Measurements from ENCODE around the gene EXD3.
"Not testable (repeated sequence)": the region's sequence is repeated elsewhere in the genome, so short reads cannot be mapped to it uniquely, and the experiment has no call there.

The EXD3 gene

DNA sequence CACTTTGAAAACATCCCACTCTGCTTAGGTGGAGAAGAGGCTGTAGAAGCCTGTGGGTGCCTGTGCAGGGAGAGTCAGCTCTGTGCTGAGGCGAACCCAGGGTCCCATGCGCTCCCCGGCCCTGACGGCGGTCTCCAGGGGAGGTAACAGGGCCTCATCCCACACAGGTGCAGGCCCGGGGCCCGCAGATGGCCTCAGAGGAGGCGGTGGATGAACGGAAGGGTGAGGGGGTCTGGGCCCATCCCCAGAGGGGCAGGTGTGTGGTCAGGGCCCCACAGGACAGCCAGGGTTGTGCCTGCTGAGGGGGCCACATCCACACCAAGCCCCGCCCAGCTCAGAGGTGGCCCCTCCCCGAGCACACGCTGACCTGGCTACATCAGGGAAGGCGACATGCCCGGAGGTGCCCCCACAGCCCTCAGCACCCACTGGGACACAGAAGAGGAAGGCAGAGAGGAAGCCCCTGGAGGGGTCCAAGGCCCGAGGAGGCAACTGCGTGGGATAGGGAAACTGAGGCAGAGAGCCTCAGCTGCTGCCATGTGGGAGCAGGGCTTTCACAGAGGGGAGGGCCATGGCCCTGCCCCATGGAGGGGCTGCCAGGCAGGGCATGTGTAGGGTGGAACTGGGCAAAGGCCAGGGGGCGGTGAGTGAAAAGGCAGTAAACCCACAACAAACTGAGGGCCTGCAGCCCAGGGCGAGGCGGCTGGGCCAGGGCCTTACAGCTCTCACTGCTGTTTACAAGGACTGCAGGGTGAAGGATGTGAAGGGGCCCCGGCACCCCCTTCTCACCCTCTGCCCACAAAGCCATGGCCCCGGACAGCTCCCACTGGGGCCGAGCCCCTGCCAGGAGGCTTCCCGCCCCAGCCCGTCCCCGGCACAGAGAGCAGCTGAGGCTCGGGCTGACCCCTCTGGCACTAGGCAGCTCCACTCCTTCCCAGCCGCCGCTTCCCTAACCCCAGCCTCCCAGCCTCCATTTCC, 29.5 kb downstream of the EXD3 start:
- no peak for DNase-seq

DNA sequence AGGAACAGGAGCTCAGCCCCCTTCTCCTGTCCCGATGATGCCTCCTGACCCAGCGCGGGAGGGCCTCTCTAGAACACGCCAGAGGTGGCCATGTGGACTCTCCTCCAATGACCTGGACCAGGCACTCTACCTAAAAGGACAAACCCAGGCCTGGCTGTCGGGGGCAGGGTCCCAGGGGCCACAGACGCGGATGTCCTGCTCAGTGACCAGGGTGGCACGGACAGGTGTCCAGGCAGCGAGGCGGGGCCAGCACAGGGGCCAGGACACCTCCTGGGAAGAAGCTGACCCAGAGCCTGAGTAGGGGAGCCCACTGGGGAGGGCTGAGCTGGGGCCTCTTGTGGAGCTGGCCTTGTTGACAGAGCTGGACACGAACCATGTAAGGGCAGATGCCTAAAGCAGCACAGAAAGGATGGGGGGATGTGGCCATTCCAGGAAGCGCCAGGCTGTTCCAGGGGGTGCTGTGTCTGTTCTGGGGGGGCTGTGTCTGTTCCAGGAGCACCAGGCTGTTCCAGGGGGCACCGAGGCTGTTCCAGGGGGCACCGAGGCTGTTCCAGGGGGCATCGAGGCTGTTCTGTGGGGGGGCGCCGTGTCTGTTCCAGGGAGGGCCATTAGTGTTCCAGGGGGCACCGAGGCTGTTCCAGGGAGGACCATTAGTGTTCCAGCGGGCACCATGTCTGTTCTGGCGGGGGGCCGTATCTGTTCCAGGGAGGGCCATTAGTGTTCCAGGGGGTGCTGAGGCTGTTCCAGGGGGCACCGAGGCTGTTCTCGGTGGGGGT, 30.5 kb downstream of the EXD3 start:
- DNase-seq: no peak

DNA sequence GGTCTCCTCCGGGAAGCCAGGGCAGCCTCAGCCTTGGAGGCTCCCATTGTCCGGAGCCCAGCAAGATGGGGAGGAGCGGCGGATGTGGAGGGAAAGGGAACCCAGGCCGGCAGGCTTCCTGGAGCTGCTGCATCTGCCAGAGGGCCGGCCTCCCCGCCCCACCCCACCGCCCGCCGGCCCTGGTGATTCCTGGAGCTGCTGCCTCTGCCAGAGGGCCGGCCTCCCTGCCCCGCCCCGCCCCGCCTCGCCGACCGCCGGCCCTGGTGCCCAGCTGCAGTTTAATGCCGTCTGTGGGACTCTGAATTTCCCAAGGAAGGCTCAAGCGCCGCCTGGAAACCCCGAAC, 31.6 kb downstream of the EXD3 start:
- DNase-seq: no peak

DNA sequence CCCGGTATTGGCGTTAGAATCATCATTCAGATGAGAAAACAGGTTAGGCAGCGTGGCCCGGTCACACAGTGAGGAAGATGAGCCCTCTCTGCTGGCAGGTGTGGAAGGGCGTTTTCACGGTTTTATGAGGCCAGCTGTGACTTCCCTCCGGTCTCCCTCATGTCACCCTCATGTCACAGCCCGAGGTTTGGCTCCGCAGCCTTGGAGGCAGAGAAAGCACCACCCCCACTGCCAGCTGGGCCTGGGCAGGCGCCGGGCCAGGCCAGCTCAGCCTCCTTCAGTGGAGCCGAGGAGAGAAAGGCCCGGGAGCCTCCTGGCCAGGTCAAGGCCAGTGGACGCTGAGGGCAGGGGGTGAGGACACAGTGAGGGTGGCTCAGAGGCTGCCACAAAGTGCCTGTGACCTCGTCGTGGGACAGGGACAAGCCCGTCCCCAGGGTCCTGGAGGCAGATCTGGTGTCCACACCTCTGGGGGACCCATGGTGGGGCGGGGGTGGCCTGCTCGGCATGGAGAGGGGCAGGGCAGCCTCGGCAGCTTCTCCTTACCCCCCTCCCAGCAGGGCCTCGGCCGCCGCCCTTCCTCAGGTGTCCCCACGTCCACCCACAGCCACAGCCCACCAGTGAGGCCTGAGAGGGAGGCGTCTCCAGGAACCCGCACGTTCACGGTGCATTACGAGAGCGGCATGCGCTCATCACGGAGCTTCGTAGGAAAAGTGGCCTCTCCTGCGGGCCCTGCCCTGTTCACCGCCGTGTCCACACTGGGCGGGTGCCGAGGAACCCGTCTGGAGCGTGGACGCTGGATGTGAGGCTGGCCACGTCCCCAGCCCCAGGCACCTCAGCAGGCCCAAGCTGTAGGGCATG, 32.2 kb downstream of the EXD3 start:
- DNase-seq: no peak

DNA sequence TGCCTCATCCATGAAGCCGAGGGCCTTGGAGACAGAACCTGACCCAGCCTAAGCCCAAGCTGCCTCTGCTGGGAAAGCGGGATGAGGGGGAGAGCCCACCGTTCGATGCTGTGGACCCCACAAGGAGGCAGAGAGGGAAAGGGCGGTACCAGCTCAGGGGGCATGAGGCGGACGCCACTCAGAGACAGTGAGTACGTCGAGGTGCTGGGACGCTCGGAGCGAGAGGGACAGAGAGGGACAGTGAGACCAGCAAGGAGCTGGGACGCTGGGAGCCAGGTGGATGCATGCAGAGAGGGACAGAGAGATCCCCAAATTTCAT, 33.6 kb downstream of the EXD3 start:
- no peak for DNase-seq

DNA sequence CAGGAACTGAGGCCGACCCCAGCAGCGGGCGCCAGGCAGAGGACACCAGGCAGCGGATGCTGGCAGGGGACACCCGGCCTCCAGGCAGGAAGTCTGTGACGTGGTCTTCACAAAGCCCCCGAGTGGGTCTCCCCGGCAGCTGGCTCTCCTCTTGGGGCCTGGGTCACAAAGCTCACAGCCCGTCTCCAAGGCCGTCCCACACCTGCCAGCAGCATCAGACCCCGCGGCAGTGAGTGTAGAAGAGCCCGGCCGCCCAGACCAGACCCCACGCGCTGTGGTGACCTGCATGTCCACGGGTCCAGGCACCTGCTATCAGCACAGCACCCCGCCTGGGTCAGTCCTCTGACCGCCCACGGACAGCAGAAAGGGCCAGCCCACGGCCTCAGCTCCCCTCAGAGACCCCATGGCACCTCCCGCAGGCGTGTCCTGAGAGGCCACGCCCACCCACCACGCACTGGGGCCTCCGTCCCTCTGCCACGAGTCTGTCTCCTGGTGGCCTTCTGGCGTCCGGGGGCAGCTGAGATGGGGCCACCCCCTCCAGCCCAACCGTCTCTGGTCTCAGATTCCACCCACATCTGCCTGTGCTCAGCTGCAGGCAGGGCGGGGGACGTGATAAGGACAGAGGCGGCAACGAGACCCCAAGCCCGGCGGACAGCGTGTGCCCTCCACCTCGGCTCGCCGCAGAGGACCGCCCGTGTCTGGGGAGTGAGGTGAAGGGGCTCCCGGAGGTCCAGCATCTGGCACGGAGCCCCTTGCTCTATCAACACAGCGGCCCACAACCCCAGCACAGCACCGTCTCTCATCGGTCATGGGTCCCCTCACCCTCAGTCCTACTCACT, 34.2 kb downstream of the EXD3 start:
- no peak for DNase-seq

DNA sequence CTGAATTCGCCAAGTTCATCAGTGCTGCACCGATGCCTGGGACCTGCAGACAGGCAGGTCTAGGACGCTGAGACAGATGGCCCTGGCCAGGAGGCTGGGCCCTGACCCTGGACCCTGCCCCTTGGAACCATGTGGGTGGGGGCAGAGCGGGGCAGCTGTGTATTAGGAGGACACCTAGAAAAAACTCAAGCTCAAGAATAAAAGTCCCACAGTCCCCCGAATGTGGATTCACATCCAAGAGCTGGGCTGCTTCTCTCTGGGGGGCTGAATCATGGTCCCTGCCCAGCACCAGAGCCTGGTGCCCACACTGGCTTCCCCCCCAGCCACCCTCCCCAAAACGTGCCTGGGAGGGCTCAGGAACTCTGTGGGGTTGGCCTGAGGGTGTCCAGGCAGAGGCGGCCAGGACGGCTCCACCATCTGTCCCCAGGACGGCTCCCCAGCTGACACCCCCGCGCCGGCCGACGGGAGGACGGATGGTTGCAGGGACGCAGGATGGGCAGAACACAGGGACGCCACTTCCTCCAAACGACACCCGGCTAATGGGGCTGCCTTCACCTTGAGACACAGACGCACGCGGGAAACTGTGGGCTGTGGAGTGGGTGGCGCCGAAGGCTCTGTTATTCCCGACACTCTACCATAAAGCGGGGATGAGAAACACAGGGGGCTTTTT, 34.9 kb downstream of the EXD3 start:
- DNase-seq: no peak

DNA sequence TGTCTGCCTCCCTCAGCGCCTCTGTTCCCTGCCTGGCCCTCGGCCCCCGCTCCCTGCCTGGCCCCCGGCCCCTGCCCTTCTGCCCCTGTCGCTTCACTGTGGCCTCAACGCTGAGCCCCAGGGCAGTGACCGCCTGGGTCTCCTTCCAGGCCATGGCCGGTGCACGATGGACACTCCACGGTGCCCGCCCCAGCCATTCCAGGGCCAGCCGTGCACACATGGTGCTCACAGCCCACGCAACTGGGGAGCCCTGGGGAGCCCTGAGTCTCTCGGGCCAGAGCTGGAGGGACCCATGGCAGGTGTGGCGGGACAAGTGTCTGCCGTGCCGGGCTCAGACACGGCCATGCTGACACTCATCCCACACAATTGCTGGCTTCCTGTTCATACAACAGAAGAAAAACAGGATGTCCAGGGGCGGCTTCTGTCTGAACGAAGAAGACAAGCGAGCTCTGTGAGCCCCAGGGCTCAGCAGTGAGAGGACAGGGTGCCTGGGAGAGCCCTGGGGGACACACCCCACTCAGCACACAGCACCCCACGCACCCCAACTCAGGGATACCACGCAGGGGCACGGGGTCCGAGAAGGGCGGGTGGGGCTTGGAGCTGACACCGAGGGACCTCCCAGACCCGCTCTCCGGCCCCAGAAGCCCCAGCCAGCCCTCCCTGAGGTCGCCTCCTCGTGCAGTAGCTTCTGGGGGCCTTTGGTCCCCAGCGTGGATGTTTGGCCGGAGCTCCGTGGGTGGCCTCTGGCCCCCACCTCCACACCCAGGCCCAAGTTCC, 35.7 kb downstream of the EXD3 start:
- peak; percentile 5 to 38 for DNase-seq

DNA sequence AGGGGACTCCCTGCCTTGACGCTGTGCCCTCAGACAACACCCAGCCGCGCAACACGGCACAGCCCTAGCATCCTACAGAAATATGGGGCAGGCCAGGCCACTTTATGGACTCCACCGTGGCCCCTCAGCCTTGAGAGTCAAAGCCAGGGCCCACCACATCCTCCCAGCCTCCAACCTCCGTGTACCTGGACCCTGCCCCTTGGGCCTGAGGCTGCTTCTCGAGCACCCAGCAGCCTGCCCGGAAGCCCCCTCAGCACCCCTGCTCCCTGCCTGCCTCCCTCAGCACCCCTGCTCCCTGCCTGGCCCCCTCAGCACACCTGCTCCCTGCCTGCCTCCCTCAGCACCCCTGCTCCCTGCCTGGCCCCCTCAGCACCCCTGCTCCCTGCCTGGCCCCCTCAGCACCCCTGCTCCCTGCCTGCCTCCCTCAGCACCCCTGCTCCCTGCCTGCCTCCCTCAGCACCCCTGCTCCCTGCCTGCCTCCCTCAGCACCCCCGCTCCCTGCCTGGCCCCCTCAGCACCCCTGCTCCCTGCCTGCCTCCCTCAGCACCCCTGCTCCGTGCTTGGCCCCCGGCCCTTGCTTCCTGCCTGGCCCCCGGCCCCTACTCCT, 36.4 kb downstream of the EXD3 start:
- not testable (repeated sequence) for DNase-seq

DNA sequence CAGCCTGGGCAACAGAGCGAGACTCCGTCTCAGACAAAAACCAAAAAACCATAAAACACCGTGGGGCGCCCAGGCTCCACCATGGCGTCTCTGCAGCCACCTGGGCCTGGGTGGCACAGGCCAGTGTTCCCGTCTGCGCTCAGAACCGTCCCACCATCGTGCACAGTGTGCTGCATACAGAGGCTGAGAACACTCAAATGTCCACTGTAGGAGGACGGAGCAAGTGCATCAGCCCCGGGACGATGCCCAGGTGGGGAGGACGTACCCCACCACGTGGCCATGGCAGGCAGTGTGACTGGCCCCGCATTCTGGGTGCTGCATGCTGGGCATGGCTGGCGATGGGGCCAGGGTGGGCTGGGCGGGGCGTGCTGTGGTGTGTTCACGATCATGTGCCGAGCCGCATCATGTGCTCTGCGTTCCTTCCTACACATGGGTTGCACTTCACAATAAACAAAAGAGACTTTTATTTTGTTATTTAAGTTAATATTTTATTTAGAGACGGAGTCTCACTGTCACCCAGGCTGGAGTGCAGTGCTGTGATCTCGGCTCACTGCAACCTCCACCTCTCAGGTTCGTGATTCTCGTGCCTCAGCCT, 37.8 kb downstream of the EXD3 start:
- DNase-seq: no peak

DNA sequence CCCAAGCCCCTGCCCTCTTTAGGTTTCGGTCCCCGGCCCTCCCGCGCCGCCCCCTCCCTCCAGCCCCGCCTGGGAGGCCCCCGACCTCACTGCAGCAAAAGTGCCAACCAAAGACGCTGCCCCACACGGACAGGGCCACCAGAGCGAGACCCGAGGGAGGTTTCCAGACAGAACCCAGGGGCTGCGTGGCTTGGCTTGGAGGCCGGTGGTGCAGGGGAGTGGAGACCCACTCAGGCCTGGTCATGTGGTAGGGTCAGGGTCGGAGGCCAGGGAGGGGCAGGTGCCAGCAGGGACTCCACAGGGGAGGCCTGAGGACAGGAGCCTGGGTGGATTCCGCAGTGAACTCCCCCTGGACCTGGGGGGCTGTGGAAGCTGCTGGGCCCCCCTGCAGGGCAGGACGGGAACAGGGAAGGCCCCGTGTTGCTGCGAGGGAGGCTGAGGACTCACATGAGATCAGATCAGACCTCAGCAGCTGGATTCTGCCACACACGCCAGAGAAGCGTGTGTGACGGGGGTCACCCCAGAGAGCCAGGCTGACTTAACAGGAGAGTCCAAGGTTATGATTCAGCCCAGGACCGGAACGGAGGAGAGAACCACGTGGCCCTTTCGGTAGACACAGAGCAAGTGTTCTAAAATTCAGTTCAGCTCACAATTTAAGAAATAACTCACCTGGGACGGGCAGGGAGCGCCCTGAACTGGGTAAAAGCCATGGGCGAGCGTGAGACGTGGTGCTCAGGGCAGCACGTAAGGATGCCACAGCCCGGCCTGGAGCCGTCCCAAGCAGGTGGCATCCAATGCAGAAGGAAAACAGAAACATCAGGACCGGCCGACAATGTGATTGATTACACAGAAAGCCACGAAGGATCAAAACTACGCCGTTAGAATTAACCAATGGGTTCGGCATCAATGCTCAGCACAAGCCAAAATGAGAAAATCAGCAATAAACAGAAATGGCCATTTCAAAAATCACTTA, 38.9 kb downstream of the EXD3 start:
- DNase-seq: no peak

DNA sequence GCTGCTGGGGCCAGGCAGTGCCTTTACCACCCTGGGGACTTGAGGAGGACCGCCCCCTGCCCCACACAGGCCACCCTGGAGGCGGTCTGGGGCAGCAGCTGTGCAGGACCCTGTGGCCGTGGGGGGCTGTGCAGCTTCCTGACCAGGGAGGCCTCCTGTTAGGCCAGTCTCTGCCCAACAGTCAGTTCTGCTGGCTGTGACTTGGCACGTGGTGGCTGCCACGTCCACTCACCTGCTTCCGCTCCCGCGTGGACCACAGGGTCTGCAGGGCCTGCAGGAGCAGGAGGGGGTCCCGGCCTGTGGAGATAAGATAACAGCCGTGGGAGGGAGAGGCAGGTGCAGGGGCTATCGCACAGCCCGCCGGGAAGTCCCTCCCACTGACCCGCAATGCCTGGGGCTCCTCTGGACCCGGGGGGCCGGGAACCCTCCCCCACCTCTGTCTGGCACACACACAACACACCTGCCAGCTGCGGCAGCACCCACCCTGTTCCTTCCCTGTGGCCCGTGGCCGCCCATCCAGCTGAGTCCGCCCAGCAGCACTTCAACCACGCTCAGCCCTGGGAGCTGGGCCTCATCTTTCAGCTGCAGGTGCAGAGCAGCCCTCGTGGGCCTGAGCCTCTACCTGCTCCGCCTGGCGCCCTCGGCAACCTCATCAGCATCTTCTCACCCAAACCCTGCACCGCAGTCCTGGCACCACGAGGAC, 39.7 kb downstream of the EXD3 start:
- DNase-seq: no peak

DNA sequence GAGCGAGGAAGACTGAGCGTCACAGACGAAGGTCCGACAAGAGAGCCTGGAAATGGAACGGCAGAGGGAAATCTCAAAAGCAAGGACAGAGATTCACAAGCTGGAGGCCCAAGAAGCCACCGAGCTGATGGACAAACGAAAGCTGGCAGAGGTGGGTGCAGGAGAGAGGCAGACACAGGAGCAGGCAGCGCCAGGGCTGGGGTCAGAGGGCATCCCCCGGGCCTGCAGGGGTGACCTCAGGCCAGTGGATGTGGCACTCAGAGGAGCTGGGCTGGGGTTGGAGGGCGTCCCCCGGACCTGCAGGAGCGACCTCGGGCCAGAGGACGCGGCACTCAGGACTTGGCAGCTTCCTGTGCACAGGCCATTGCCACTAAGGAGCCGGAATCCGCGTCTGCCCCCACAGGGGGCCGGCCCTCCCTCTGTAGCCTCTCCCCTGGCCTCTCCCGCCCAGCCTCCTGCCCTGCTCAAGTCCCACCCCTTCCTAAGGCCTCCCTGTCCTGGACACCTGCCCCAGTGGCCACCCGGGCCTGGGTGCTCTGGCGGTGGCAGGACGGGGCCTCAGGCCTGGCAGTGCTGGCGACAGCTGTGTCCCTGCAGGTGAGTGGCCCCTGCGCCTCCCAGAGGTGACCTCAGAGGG, 40.4 kb downstream of the EXD3 start:
- DNase-seq: no peak

DNA sequence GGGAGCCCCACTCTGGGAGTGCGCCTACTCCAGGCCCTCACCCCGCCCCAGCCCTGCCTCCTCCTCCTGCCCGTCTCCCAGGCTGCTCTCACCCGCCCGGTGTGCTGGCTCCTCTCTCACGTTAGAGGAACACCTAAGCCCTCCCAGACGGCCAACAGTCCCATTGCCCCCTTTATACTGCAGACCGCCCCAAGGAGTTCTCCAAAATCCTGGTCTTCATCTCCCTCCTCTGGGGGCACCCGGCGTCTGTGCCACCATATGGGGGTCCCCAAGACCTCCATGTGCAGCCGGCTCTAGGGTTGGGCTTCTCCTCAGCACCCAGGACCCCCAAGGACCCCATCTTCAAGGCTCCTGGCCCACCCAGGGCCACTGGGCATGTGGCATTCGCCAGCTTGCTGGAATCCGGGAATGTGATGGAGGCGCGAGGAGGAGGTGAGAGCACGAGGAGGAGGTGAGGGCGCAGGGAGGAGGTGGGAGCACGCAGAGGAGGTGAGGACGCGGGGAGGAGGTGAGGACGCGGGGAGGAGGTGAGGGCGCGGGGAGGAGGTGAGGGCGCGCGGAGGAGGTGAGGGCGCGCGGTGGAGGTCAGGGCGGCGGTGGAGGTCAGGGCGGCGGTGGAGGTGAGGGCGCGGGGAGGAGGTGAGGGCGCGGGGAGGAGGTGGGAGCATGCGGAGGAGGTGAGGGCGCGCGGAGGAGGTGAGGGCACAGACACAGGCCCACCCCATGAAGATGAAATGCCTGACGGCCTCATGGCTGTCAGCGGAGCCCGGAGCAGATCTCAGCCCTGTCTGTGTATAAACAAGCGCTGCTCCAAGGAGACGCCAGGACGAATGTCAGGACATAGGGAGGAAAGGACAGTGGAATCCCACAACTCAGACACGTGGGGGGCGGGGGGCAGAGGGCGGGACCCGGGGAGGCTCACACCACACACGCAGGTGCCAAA, 41.2 kb downstream of the EXD3 start:
- DNase-seq: no peak

DNA sequence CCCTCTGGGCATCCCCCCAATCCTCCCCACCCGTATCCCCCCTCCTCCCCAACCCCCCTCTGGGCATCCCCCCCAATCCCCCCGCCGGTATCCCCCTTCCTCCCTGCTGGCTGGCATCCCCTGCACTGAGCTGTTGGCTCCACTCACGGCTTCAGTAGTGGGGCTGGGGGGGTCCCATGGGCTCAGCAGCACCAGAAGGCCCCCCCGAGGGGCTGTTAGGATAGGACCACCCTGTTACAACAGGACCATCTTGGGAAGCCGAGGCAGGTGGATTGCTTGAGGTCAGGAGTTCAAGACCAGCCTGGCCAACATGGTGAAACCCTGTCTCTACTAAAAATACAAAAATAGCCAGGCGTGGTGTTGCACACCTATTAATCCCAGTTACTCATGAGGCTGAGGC, 42.4 kb downstream of the EXD3 start:
- no peak for DNase-seq

DNA sequence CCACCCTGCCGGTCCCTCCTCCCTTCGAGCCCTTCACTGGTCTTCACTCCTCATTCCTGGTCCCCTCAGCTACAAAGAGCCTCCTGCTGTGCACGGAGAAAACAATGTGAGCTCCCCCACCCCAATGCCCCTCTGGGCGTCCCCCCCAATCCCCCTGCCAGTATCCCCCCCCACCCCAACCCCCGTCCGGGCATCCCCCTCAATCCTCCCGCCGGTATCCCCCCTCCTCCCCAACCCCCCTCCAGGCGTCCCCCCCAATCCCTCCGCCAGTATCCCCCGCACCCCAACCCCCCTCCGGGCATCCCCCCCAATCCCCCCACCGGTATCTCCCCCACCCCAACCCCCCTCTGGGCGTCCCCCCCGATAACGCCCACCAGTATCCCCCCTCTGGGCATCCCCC, 42.8 kb downstream of the EXD3 start:
- DNase-seq: no peak
